CD1c-positive myeloid dendritic cell (primary cell): Measurements from ENCODE around the gene CBX1.
"Not testable (repeated sequence)": the region's sequence is repeated elsewhere in the genome, so short reads cannot be mapped to it uniquely, and the experiment has no call there.

Experiments used
- DNase-seq: peaks from one replicate; pipeline ENCODE4 v3.0.0-alpha.2; 2016; ENCODE audit errors: extremely low spot score

The CBX1 gene

GRCh38 chr17:48123111-48123510 is 21.8 kb upstream of the CBX1 start:
- DNase-seq: no peak

GRCh38 chr17:48122665-48123045 is 21.4 kb upstream of the CBX1 start:
- DNase-seq: no peak

- no peak for DNase-seq
These were observed 20.8 kb upstream of the CBX1 start for GRCh38 chr17:48121923-48122664.

GRCh38 chr17:48113201-48113676 is 12.0 kb upstream of the CBX1 start:
- peak; percentile 65 for DNase-seq

- no peak for DNase-seq
These were observed 10.6 kb upstream of the CBX1 start for GRCh38 chr17:48111937-48112241.

- no peak for DNase-seq
These were observed 9.5 kb upstream of the CBX1 start for GRCh38 chr17:48110761-48111160.

- DNase-seq: peak; percentile 92
These were observed 6.1 kb upstream of the CBX1 start, which contains the start of gene SNX11 for GRCh38 chr17:48107137-48108055. SNX11 (plus strand) TSS chr17:48107766; CDS start chr17:48112044, 4,278 bp downstream.

GRCh38 chr17:48106802-48107136 is 5.5 kb upstream of the CBX1 start:
- no peak for DNase-seq

GRCh38 chr17:48104440-48104839 is 3.2 kb upstream of the CBX1 start:
- no peak for DNase-seq

- DNase-seq: peak; percentile 65
These were observed 1.8 kb upstream of the CBX1 start for GRCh38 chr17:48102798-48103715.

- peak; percentile 36 for DNase-seq
These were observed 919 bp upstream of the CBX1 start for GRCh38 chr17:48102043-48102750.

GRCh38 chr17:48100591-48101011 is 677 bp downstream of the CBX1 start:
- peak; percentile 11 for DNase-seq

- DNase-seq: no peak
These were observed 1.1 kb downstream of the CBX1 start for GRCh38 chr17:48100160-48100559.

- DNase-seq: no peak
These were observed 5.7 kb downstream of the CBX1 start for GRCh38 chr17:48095611-48096010.

GRCh38 chr17:48093341-48094045 is 7.8 kb downstream of the CBX1 start:
- no peak for DNase-seq

- no peak for DNase-seq
These were observed 16.3 kb downstream of the CBX1 start for GRCh38 chr17:48084932-48085331.

GRCh38 chr17:48081858-48082257 is 19.4 kb downstream of the CBX1 start:
- DNase-seq: no peak

- DNase-seq: not testable (repeated sequence)
These were observed 24.1 kb downstream of the CBX1 start for GRCh38 chr17:48077152-48077551.

- DNase-seq: peak; percentile 85
These were observed 26.8 kb downstream of the CBX1 start for GRCh38 chr17:48074322-48075081.

- not testable (repeated sequence) for DNase-seq
These were observed 27.6 kb downstream of the CBX1 start for GRCh38 chr17:48073566-48074094.
